ENCODE results near the gene MYRIP. TPM values are rescaled to one million over a fixed set of nuclear protein-coding genes. Genes with fewer than 3 reads are reported as not detected.
"Not testable (repeated sequence)": the region's sequence is repeated elsewhere in the genome, so short reads cannot be mapped to it uniquely, and the experiment has no call there.

Gene MYRIP
- total and polyA plus RNA-seq, 7 experiments from 2014 or later = not detected

GRCh38 chr3:40024526-40024925, 215.1 kb downstream of the MYRIP start:
- H3K36me3 ChIP-seq (ENCODE audit: control insufficient read depth in 2 of 3, insufficient read depth in 3 of 3, low read length in 3 of 3) = no peaks in the 10 kb centered on the region
- H3K4me3 ChIP-seq (ENCODE audit: low read length) = no peak overlapping the region
- H3K27ac ChIP-seq (ENCODE audit: low read depth, low read length) = no peak overlapping the region
- ATAC-seq = no peak
- no peak for DNase-seq
- Mint-ChIP-seq H3K27ac (no peak overlapping the region), H3K27me3 (peaks cover 0 to 38% (median 25%) of the 10 kb centered on the region in 5 donors), H3K4me1 (no peaks in the 10 kb centered on the region), H3K36me3 (peaks cover 0 to 16% (median 0%) of the 10 kb centered on the region in 5 donors), H3K9me3 (peaks cover 14 to 51% (median 23%) of the 10 kb centered on the region in 11 donors), H3K4me3 (no peak overlapping the region)
- H3K4me1 ChIP-seq (ENCODE audit: control insufficient read depth in 2 of 2, insufficient read depth in 2 of 2, low read length in 2 of 2) = no peaks in the 10 kb centered on the region
- ChIA-PET CTCF (no interaction called here), POLR2A (no interaction called here)
- H3K27me3 ChIP-seq (ENCODE audit: control insufficient read depth in 2 of 2, insufficient read depth in 2 of 2, low read length in 2 of 2) = no peaks in the 10 kb centered on the region
- peaks cover 0 to 15% (median 0%) of the 10 kb centered on the region in 3 experiments for H3K9me3 ChIP-seq (ENCODE audit: control insufficient read depth in 2 of 3, low read length in 3 of 3)
- intact Hi-C loops (cut with micrococcal nuclease) = no loop called here

DNA sequence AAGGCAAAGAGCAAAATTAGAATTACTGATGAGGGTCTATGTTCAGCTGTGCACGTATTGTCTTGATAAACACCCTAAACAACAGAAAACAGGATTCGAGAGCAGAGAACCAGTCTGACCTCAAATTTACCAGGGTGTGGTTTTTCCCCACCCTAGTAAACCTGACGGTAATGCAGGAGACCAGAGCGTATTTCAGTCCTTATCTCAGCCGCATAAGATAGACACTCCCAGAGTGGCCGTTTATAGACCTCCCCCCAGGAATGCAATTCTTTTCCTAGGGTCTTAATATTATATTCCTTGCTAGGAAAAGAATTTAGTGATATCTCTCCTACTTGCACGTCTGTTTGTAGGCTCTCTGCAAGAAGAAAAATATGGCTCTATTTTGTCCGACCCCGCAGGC, 216.5 kb downstream of the MYRIP start:
- H3K4me3 ChIP-seq (ENCODE audit: low read length); CTCF ChIA-PET; H3K27ac Mint-ChIP-seq; H3K36me3 ChIP-seq (ENCODE audit: control insufficient read depth in 2 of 3, insufficient read depth in 3 of 3, low read length in 3 of 3); ATAC-seq; H3K4me1 Mint-ChIP-seq; POLR2A ChIA-PET; H3K27me3 ChIP-seq (ENCODE audit: control insufficient read depth in 2 of 2, insufficient read depth in 2 of 2, low read length in 2 of 2); intact Hi-C loops (cut with micrococcal nuclease); H3K27ac ChIP-seq (ENCODE audit: low read depth, low read length); H3K4me1 ChIP-seq (ENCODE audit: control insufficient read depth in 2 of 2, insufficient read depth in 2 of 2, low read length in 2 of 2); H3K4me3 Mint-ChIP-seq; DNase-seq: not testable (repeated sequence)
- Mint-ChIP-seq H3K9me3 (peaks cover 14 to 51% (median 24%) of the 10 kb centered on the region in 11 donors), H3K27me3 (peaks cover 0 to 51% (median 31%) of the 10 kb centered on the region in 5 donors), H3K36me3 (peaks cover 0 to 16% (median 0%) of the 10 kb centered on the region in 5 donors)
- peaks cover 0 to 15% (median 0%) of the 10 kb centered on the region in 3 experiments for H3K9me3 ChIP-seq (ENCODE audit: control insufficient read depth in 2 of 3, low read length in 3 of 3)

DNA sequence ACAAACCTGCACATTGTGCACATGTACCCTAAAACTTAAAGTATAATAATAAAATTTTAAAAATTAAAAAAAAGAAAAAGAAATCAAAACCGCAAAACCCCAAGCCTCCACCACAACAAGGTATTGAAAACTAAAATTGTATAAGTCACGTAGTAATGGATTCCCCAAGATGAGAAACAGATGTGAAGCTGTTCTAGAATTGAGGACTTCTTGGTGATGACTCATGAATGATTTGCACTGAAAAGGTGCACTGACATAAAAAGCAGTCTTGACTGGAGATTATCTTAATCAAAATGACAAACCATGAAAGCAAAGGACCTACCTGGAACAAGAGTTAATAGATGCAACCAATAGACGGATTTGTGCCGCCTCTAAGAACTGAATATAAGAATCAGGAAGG, 225.8 kb downstream of the MYRIP start:
- H3K4me3 ChIP-seq (ENCODE audit: low read length) = no peak overlapping the region
- no peak overlapping the region for H3K27ac ChIP-seq (ENCODE audit: low read depth, low read length)
- DNase-seq (no peak), ATAC-seq (no peak)
- H3K36me3 Mint-ChIP-seq = no peaks in the 10 kb centered on the region
- H3K27ac Mint-ChIP-seq = no peak overlapping the region
- H3K36me3 ChIP-seq (ENCODE audit: control insufficient read depth in 2 of 3, insufficient read depth in 3 of 3, low read length in 3 of 3) = no peaks in the 10 kb centered on the region
- peaks cover 0 to 13% (median 4%) of the 10 kb centered on the region in 11 donors for H3K9me3 Mint-ChIP-seq
- POLR2A ChIA-PET = no interaction called here
- no peaks in the 10 kb centered on the region for H3K4me1 Mint-ChIP-seq
- intact Hi-C loops (cut with micrococcal nuclease) = no loop called here
- no peak overlapping the region for H3K4me3 Mint-ChIP-seq
- CTCF ChIA-PET = no interaction called here
- H3K9me3 ChIP-seq (ENCODE audit: control insufficient read depth in 2 of 3, low read length in 3 of 3) = no peaks in the 10 kb centered on the region
- H3K4me1 ChIP-seq (ENCODE audit: control insufficient read depth in 2 of 2, insufficient read depth in 2 of 2, low read length in 2 of 2) = no peaks in the 10 kb centered on the region
- H3K27me3 Mint-ChIP-seq = peaks cover 0 to 8% (median 5%) of the 10 kb centered on the region in 5 donors
- no peaks in the 10 kb centered on the region for H3K27me3 ChIP-seq (ENCODE audit: control insufficient read depth in 2 of 2, insufficient read depth in 2 of 2, low read length in 2 of 2)

DNA sequence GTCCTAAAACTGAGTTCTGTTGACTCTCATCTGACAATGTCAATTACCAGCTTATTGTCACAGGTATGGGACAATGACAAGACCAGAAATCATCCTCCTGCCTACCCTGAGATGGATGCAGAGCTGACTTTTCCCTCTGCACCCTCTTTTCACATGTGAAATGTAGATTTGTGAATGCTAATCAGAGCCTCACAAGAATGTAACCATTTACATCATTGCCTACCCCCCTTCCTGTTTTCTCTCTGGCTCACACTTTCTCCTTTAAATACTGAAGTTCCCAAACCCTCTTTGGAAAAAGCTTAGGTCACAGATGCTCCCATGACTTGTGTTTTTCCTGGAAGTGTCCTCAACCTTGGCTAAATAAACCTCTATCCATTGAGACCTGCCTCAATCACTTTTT, 228.2 kb downstream of the MYRIP start:
- intact Hi-C loops (cut with micrococcal nuclease) = no loop called here
- no peaks in the 10 kb centered on the region for H3K36me3 Mint-ChIP-seq
- DNase-seq (no peak), ATAC-seq (no peak)
- ChIA-PET CTCF (interaction anchor here (0.7 kb wide), 1 partner anchor 10 kb away, joined by 3 read pairs; no protein-coding TSS in a partner anchor), POLR2A (no interaction called here)
- Histone ChIP-seq H3K4me3 (ENCODE audit: low read length) (no peak overlapping the region), H3K27me3 (ENCODE audit: control insufficient read depth in 2 of 2, insufficient read depth in 2 of 2, low read length in 2 of 2) (no peaks in the 10 kb centered on the region), H3K9me3 (ENCODE audit: control insufficient read depth in 2 of 3, low read length in 3 of 3) (no peaks in the 10 kb centered on the region), H3K4me1 (ENCODE audit: control insufficient read depth in 2 of 2, insufficient read depth in 2 of 2, low read length in 2 of 2) (no peaks in the 10 kb centered on the region), H3K27ac (ENCODE audit: low read depth, low read length) (no peak overlapping the region), H3K36me3 (ENCODE audit: control insufficient read depth in 2 of 3, insufficient read depth in 3 of 3, low read length in 3 of 3) (no peaks in the 10 kb centered on the region)
- no peak overlapping the region for H3K27ac Mint-ChIP-seq
- peaks cover 0 to 3% (median 0%) of the 10 kb centered on the region in 5 donors for H3K27me3 Mint-ChIP-seq
- H3K4me3 Mint-ChIP-seq = no peak overlapping the region
- H3K4me1 Mint-ChIP-seq = no peaks in the 10 kb centered on the region
- H3K9me3 Mint-ChIP-seq = peaks cover 0 to 7% (median 0%) of the 10 kb centered on the region in 11 donors

DNA sequence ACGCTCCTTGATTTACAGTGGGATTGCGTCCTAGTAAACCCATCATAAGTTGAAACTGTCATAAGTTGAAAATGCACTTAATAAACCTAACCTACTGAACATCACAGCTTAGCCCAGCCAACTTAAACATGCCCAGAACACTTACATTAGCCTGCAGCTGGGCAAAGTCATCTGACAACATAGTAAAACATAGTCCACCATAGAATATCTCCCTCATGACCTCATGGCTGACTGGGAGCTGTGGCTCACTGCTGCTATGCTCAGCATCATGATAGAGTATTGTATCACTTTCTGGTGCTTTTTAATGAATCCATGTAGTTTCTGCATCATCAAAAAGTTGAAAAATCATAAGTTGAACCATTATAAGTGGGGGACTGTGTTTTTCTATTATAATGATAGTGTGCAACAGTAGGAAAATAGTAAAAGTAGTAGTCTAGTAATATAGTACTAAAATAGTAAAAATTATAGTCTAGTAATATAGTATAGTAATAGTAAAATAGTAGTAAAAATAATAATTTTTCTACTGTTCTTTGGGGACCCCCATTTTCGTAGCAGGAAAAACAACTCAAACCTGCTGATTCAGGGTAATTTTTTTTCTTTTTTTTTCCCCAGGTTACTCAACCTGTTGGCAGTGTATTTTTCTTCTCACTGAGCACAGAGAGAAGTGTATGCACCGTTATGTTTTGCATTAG, 233.5 kb downstream of the MYRIP start:
- CTCF ChIA-PET = no interaction called here
- ATAC-seq = no peak
- H3K36me3 ChIP-seq (ENCODE audit: control insufficient read depth in 2 of 3, insufficient read depth in 3 of 3, low read length in 3 of 3) = no peaks in the 10 kb centered on the region

DNA sequence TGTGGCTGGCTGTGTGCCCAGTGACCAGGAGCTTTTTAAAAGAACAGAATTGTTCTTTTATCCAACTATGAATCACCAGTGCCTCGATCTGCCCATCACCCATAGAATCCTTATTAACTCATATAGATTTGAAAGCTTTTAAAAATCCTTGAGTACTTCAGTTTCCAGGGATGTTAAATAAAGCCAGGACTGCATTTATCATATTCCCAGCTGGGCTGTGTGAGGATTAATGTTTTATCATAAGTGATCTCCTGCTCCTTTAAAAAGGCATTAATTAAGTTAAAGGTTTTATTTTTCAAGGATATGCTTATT, 234.0 kb downstream of the MYRIP start:
- Mint-ChIP-seq H3K9me3 (peaks cover 0 to 7% (median 0%) of the 10 kb centered on the region in 11 donors), H3K4me3 (no peak overlapping the region), H3K36me3 (no peaks in the 10 kb centered on the region), H3K27me3 (no peaks in the 10 kb centered on the region), H3K27ac (no peak overlapping the region), H3K4me1 (no peaks in the 10 kb centered on the region)
- no peaks in the 10 kb centered on the region for H3K36me3 ChIP-seq (ENCODE audit: control insufficient read depth in 2 of 3, insufficient read depth in 3 of 3, low read length in 3 of 3)
- intact Hi-C loops (cut with micrococcal nuclease) = no loop called here
- no peak for DNase-seq
- H3K27ac ChIP-seq (ENCODE audit: low read depth, low read length) = no peak overlapping the region
- POLR2A ChIA-PET = no interaction called here
- no peaks in the 10 kb centered on the region for H3K4me1 ChIP-seq (ENCODE audit: control insufficient read depth in 2 of 2, insufficient read depth in 2 of 2, low read length in 2 of 2)
- CTCF ChIA-PET = no interaction called here
- H3K9me3 ChIP-seq (ENCODE audit: control insufficient read depth in 2 of 3, low read length in 3 of 3) = no peaks in the 10 kb centered on the region
- H3K27me3 ChIP-seq (ENCODE audit: control insufficient read depth in 2 of 2, insufficient read depth in 2 of 2, low read length in 2 of 2) = no peaks in the 10 kb centered on the region
- no peak for ATAC-seq
- H3K4me3 ChIP-seq (ENCODE audit: low read length) = no peak overlapping the region

More for the DNA sequence above, 233.5 kb downstream of the MYRIP start:
- H3K27ac Mint-ChIP-seq = no peak overlapping the region
- H3K9me3 Mint-ChIP-seq = peaks cover 0 to 7% (median 0%) of the 10 kb centered on the region in 11 donors
- Histone ChIP-seq H3K27ac (ENCODE audit: low read depth, low read length) (no peak overlapping the region), H3K4me3 (ENCODE audit: low read length) (no peak overlapping the region), H3K27me3 (ENCODE audit: control insufficient read depth in 2 of 2, insufficient read depth in 2 of 2, low read length in 2 of 2) (no peaks in the 10 kb centered on the region), H3K9me3 (ENCODE audit: control insufficient read depth in 2 of 3, low read length in 3 of 3) (no peaks in the 10 kb centered on the region), H3K4me1 (ENCODE audit: control insufficient read depth in 2 of 2, insufficient read depth in 2 of 2, low read length in 2 of 2) (no peaks in the 10 kb centered on the region)
- H3K27me3 Mint-ChIP-seq = no peaks in the 10 kb centered on the region
- H3K36me3 Mint-ChIP-seq = no peaks in the 10 kb centered on the region
- no peak overlapping the region for H3K4me3 Mint-ChIP-seq
- intact Hi-C loops (cut with micrococcal nuclease) = no loop called here
- no peak for DNase-seq
- POLR2A ChIA-PET = no interaction called here
- H3K4me1 Mint-ChIP-seq = no peaks in the 10 kb centered on the region

GRCh38 chr3:40044487-40044886, 235.1 kb downstream of the MYRIP start:
- no peaks in the 10 kb centered on the region for H3K9me3 ChIP-seq (ENCODE audit: control insufficient read depth in 2 of 3, low read length in 3 of 3)
- no peak overlapping the region for H3K4me3 Mint-ChIP-seq
- H3K27ac ChIP-seq (ENCODE audit: low read depth, low read length) = no peak overlapping the region
- CTCF ChIA-PET = no interaction called here
- peaks cover 0 to 1% (median 0%) of the 10 kb centered on the region in 11 donors for H3K9me3 Mint-ChIP-seq
- DNase-seq (no peak), ATAC-seq (no peak)
- H3K36me3 ChIP-seq (ENCODE audit: control insufficient read depth in 2 of 3, insufficient read depth in 3 of 3, low read length in 3 of 3) = no peaks in the 10 kb centered on the region
- H3K4me3 ChIP-seq (ENCODE audit: low read length) = no peak overlapping the region
- no peaks in the 10 kb centered on the region for H3K4me1 ChIP-seq (ENCODE audit: control insufficient read depth in 2 of 2, insufficient read depth in 2 of 2, low read length in 2 of 2)
- no peak overlapping the region for H3K27ac Mint-ChIP-seq
- H3K36me3 Mint-ChIP-seq = no peaks in the 10 kb centered on the region
- intact Hi-C loops (cut with micrococcal nuclease) = no loop called here
- H3K4me1 Mint-ChIP-seq = no peaks in the 10 kb centered on the region
- H3K27me3 Mint-ChIP-seq = no peaks in the 10 kb centered on the region
- POLR2A ChIA-PET = no interaction called here
- no peaks in the 10 kb centered on the region for H3K27me3 ChIP-seq (ENCODE audit: control insufficient read depth in 2 of 2, insufficient read depth in 2 of 2, low read length in 2 of 2)
